Lung (tissue), 12 donors: ENCODE data around the gene CDK9. TPM values are rescaled to one million over a fixed set of nuclear protein-coding genes. Genes with fewer than 3 reads are reported as not detected.
A peak's percentile ranks its signal among the peaks of the same experiment; 100 is the strongest.

ENCODE experiments used
- ATAC-seq: fragments of 200-7000 bp; cut with Tn5 transposase; one replicate; pipeline ENCODE4 v1.9.1; 2020; ENCODE audit warnings: moderate number of reproducible peaks; ENCODE audit not compliant: insufficient read depth, low FRiP score
- DNase-seq, 3 donors: peaks; one replicate each; pipeline ENCODE4 v3.0.0-alpha.2; 2013 to 2017
- H3K27ac ChIP-seq, 2 donors: one replicate each; pipeline ENCODE4 v1.5.1; 2013; ENCODE audit warnings: mild to moderate bottlenecking in 2 of 2, moderate library complexity in 2 of 2, control low read depth in 1 of 2, inconsistent platforms in 1 of 2, low read depth in 1 of 2, low read length in 1 of 2
- H3K27me3 ChIP-seq, 3 donors: one replicate each; pipeline ENCODE4 v1.5.1; 2013; ENCODE audit warnings: low read length in 2 of 3; ENCODE audit not compliant: control insufficient read depth in 3 of 3, insufficient read depth in 3 of 3
- H3K36me3 ChIP-seq, 4 donors: one replicate each; pipeline ENCODE4 v1.5.1; 2013; ENCODE audit warnings: low read length in 4 of 4, mild to moderate bottlenecking in 1 of 4, moderate library complexity in 1 of 4; ENCODE audit not compliant: control insufficient read depth in 4 of 4, insufficient read depth in 4 of 4
- H3K4me1 ChIP-seq, 5 donors: one replicate each; pipeline ENCODE4 v1.5.1; 2013; ENCODE audit warnings: low read length in 5 of 5, mild to moderate bottlenecking in 2 of 5, moderate library complexity in 1 of 5; ENCODE audit not compliant: control insufficient read depth in 5 of 5, insufficient read depth in 5 of 5
- H3K4me3 ChIP-seq: one replicate; pipeline ENCODE4 v1.5.1; 2013; ENCODE audit warnings: mild to moderate bottlenecking, control low read depth, moderate library complexity
- H3K9ac ChIP-seq, 2 donors: one replicate each; pipeline ENCODE4 v1.5.1; 2013; ENCODE audit warnings: low read length in 2 of 2, control low read depth in 1 of 2; ENCODE audit not compliant: insufficient read depth in 1 of 2
- H3K9me3 ChIP-seq, 4 donors: one replicate each; pipeline ENCODE4 v1.5.1; 2013; ENCODE audit warnings: low read length in 3 of 4, mild to moderate bottlenecking in 1 of 4, moderate library complexity in 1 of 4; ENCODE audit not compliant: control insufficient read depth in 4 of 4, insufficient read depth in 3 of 4
- CTCF ChIP-seq: IDR thresholded peaks from 2 replicates; pipeline ENCODE4 v1.5.1; 2012; ENCODE audit warnings: mild to moderate bottlenecking; ENCODE audit errors: control extremely low read depth, extremely low read depth
- WGBS, 2 donors: extraction: QIAGEN DNeasy Blood & Tissue Kit; methylation state at CpG; one replicate each; pipeline ENCODE4 v1.1.7; 2013; 5-methylcytosine and 5-hydroxymethylcytosine counted together
- polyA plus RNA-seq, 2 donors: library from polyadenylated mRNA; stranded (reverse); fragments of 200-250 nt; gene quantifications; one replicate each; pipeline ENCODE4 v1.2.1, GENCODE V29; 2013
- total RNA-seq, 2 donors: library from RNA; depleted of rRNA in 1 of 2; stranded (reverse); fragments of >200 nt in 1 of 2; gene quantifications; one replicate each; pipeline ENCODE4 v1.2.1, GENCODE V29; 2014 to 2021
- donor health status: control.
- donor health status: control.
- donor health status: Bipolar disorder and iron deficiency.
- donor health status: healthy.
- donor health status: DM: yes; HTN: yes; CAD: no.

The CDK9 gene
- total and polyA plus RNA-seq, 4 donors, result 53.9 to 97.9 (median 55.4) TPM

GRCh38 chr9:127812936-127813675, 27.3 kb downstream of the CDK9 start:
- H3K27me3 ChIP-seq, result no peaks in the 10 kb centered on the region
- peaks cover 15 to 77% (median 25%) of the 10 kb centered on the region in 4 donors for H3K36me3 ChIP-seq
- H3K27ac ChIP-seq, result peak overlapping the region in 1 of 2 donors; percentile 15
- no peak for TF ChIP-seq CTCF
- ATAC-seq, result no peak
- DNase-seq, result no peak
- H3K9me3 ChIP-seq, result no peaks in the 10 kb centered on the region
- no peak overlapping the region for H3K4me3 ChIP-seq
- H3K9ac ChIP-seq, result no peak overlapping the region
- H3K4me1 ChIP-seq, result peaks cover 0 to 5% (median 0%) of the 10 kb centered on the region in 5 donors
- WGBS, 2 donors, result 89% methylated on average over 19 of the region's 19 CpGs

GRCh38 chr9:127813686-127814226, 27.9 kb downstream of the CDK9 start:
- no peak for TF ChIP-seq CTCF
- Histone ChIP-seq H3K27me3 (no peaks in the 10 kb centered on the region), H3K4me1 (peaks cover 0 to 5% (median 0%) of the 10 kb centered on the region in 5 donors), H3K9me3 (no peaks in the 10 kb centered on the region), H3K4me3 (no peak overlapping the region), H3K36me3 (peaks cover 21 to 77% (median 28%) of the 10 kb centered on the region in 4 donors), H3K9ac (no peak overlapping the region), H3K27ac (peak overlapping the region in 1 of 2 donors; percentile 21)
- no peak for DNase-seq
- 66 to 76% methylated on average over 9 of the region's 9 CpGs for WGBS, 2 donors
- no peak for ATAC-seq

GRCh38 chr9:127814619-127815511, 29.0 kb downstream of the CDK9 start:
- WGBS, 2 donors, result 90 to 94% methylated on average over 11 of the region's 11 CpGs
- no peaks in the 10 kb centered on the region for H3K4me1 ChIP-seq
- no peak overlapping the region for H3K4me3 ChIP-seq
- H3K9me3 ChIP-seq, result no peaks in the 10 kb centered on the region
- H3K9ac ChIP-seq, result no peak overlapping the region
- H3K36me3 ChIP-seq, result peaks cover 21 to 77% (median 30%) of the 10 kb centered on the region in 4 donors
- no peak for ATAC-seq
- DNase-seq, result no peak
- no peak for TF ChIP-seq CTCF
- H3K27ac ChIP-seq, result peak overlapping the region in 1 of 2 donors; percentile 11
- H3K27me3 ChIP-seq, result no peaks in the 10 kb centered on the region
